HG03175 (cell line): Measurements from ENCODE around the gene HES7.

Experiments used
- ATAC-seq: cut with Tn5 transposase; IDR thresholded peaks from one replicate; pipeline ENCODE4 v1.9.1; 2021; ENCODE audit warnings: mild to moderate bottlenecking, moderate library complexity; ENCODE audit not compliant: unreplicated experiment

Gene HES7

DNA sequence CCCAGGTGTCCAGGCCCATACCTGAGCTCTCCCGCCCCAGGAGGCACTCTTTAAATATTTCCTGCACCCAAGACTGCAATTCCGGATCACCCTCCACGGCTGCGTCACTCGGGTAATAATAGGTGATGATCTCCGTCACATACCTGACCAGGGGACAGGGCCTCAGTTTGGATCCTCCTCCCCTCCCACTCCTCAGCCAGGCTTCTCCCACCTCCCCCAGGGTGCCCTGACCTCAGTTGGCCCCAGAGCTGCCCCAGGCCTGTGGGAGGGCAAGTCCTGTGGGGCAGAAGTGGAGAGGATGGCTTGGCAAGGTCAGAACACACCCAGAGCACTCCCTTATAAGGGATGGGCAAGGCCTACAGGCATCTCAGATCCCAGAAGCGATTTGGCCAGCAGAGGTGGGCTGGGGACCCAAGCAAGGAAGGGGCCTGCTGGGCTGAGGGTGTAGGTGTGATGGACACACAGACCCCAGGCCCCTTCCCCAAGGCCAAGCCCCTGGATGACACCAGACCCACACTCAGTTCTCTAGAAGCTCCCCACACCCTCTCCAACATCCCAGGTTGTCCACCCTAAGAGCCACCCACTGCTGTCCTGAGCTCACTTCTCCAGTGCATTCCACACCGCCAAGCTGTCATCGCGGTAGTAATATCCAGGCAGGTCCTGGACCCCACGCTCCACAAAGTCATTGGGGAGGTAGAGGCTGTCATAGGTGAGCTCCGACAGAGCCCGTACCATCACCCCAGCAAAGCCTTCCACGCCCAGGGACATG lies 48.1 kb downstream of the HES7 start:
- no peak for ATAC-seq

DNA sequence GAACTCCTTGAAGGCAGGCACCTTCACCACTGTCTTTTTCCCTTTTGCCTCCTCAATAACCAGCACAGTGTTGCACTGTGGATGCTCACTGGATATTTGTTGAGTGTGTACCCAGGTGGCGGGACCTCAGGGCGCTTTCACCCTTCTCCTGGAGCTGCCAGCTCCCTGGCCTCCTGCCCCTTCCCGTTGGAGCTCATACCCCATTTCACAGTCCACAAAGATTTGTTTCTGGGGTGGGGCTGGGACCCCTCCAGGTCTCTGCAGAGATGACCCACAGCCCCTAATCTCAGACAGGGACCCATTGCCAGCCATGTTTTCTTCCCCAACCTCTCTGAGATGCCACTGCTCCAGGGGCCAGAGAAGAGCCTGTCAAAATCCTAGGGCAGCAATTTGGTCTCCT lies 48.8 kb downstream of the HES7 start:
- ATAC-seq, result no peak

DNA sequence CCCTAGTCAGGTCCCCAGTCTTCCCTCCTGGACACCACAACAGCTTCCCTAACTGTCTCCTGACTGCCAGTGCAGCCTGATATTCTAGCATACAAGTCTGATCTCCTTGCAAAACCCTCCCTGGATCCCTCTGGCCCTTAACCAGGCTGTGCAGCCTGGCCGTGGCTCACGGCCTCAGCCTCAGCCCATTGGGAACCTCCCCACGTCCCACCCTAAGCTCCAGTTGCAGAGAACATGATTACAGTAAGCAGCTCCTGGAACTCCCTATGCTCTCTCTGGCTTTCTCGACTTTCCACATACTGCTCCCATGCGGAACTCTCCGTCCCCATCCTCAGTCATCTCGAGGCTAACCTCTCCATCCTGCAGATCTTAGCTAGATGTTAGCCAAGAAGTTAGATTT lies 49.4 kb downstream of the HES7 start:
- no peak for ATAC-seq

DNA sequence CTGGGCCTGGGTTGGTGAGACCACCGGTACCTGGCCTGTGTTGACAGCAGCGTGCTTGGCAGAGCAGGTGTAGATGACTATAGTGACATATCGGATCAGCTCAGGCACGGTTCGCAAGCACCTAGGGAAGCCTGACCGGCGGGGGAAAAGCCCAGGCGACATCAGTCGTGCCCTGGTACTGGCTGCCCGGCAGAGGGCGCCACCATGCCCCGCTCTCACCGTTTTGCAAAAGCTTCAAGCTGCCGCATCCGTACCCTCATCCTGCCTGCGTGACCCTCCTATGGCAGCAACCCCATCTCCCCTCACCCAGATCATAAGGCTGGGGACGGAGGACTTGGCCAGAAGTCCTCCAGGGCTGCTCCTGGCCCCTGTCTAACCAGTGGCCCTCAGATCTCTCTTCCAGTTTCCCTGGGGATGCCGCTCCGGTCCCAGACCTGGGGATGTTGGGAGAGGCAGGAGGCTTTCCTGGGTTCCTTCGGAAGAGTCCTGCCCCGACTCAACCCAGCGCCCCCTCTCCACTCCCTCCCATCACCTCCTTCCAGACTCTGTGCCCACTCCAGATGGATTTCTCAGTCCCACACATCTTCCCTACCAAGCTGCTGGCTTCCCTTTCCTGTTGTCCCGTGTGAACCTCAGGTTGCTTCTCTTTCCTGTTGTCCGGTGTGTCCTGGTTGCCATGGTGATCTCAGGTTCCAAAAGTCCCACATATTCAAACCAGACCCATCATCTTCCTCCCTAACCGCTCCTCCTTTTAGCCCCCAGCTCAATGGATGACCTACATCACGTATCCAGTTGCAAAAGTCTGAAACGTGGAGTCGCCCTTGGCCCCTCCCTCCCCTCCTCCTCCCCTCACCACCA lies 50.0 kb downstream of the HES7 start:
- no peak for ATAC-seq

DNA sequence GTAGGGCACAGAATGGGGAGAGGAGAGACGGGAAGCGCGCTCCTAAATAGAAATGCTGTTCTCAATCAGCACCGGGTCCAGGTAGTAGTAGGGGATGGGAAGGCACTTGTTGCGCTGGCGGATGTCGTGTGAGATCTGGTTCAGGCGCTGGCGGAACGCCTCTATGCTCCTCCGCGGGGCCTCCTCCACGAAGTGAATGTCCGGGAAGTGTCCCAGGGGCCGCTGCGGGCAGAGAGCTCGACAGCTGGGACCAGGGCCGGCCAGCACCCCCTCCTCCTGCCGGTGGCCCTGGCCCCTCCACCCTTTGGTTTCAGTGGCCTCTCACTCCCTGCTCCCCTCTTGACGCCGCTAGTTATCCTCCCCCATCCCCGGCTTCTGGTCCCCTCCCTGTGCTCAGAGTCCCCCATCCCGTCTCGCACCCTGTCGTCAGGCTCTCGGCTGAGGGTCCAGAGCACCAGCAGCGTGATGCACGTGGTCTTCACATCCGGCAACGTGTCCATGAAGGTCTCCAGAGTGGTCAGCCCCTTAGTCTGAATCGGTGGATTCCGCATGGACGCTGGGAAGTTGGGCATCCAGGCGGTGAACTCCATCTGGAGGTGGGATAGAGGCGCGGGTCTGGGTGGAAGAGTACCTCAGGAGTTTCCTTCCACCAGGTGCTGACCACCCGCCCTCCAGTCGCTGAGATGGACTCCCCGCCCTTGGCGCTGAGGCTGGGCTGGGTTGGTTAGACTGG lies 51.0 kb downstream of the HES7 start:
- no peak for ATAC-seq

DNA sequence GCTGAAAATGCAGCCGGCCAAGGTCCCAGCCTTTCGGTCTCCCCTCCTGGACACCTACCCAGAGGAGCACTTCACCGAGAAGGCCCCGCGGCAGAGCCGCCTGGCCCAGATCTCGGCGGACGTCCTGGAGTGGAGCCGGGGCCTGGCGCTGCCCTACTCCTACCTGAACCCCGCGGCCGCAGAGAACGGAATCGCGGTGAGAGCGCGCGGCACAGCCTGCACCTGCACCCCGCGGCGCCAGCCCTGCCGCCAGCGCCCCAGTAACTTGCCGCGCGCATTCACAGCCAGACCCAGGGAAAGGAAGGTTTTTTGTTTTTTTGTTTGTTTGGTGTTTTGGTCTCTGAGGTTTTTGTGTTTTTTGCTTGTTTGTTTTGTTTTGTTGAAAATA lies 51.6 kb downstream of the HES7 start:
- no peak for ATAC-seq

DNA sequence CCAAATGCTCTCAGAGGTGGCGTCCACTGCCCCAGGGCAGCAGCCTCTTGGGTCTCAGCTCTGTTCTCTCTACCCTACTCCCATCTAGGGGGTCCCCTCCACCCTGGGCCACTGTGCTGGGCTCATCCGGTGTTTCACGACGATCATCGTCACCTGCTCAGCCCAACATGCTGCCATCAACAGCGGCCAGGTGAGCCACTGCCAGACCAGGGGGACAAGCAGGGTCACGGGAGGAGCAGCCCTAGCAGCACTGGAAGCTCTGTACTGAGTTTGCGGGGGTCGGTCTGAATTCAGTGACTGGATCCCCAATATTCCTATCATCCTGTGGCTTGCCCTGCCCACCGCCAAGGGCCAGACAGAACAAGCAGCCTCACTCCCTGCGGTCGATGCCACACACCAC lies 52.4 kb downstream of the HES7 start:
- no peak for ATAC-seq
